ENCODE measurements around the gene AGL.
"Not testable (repeated sequence)": the region's sequence is repeated elsewhere in the genome, so short reads cannot be mapped to it uniquely, and the experiment has no call there.

AGL gene

GRCh38 chr1:99943223-99943794 is 93.1 kb downstream of the AGL start:
- DNase-seq (ENCODE audit: low spot score): no peak

- DNase-seq (ENCODE audit: low spot score): no peak
Observed at GRCh38 chr1:99944192-99944591, 94.0 kb downstream of the AGL start.

GRCh38 chr1:99945174-99945573 is 95.0 kb downstream of the AGL start:
- no peak for DNase-seq (ENCODE audit: low spot score)

- DNase-seq (ENCODE audit: low spot score): no peak
Observed at GRCh38 chr1:99950486-99950885, 100.3 kb downstream of the AGL start.

GRCh38 chr1:99952522-99952921 is 102.4 kb downstream of the AGL start:
- no peak for DNase-seq (ENCODE audit: low spot score)

- DNase-seq (ENCODE audit: low spot score): no peak
Observed at GRCh38 chr1:99955375-99955774, 105.2 kb downstream of the AGL start.

GRCh38 chr1:99956755-99957154 is 106.6 kb downstream of the AGL start:
- no peak for DNase-seq (ENCODE audit: low spot score)

- no peak for DNase-seq (ENCODE audit: low spot score)
Observed at GRCh38 chr1:99957818-99958217, 107.7 kb downstream of the AGL start.

- not testable (repeated sequence) for DNase-seq (ENCODE audit: low spot score)
Observed at GRCh38 chr1:99959189-99959705, 109.1 kb downstream of the AGL start.

- not testable (repeated sequence) for DNase-seq (ENCODE audit: low spot score)
Observed at GRCh38 chr1:99960260-99960659, 110.1 kb downstream of the AGL start.

GRCh38 chr1:99963041-99963795 is 113.1 kb downstream of the AGL start:
- no peak for DNase-seq (ENCODE audit: low spot score)

- DNase-seq (ENCODE audit: low spot score): no peak
Observed at GRCh38 chr1:99964806-99965205, 114.6 kb downstream of the AGL start.

- DNase-seq (ENCODE audit: low spot score): no peak
Observed at GRCh38 chr1:99965646-99966375, 115.7 kb downstream of the AGL start.

GRCh38 chr1:99968214-99968613 is 118.1 kb downstream of the AGL start:
- DNase-seq (ENCODE audit: low spot score): no peak

GRCh38 chr1:99969260-99969728 is 119.1 kb downstream of the AGL start:
- no peak for DNase-seq (ENCODE audit: low spot score)

- peak; percentile 61 for DNase-seq (ENCODE audit: low spot score)
Observed at GRCh38 chr1:99969729-99970621, 119.8 kb downstream of the AGL start, which contains the start of gene SLC35A3. SLC35A3 (plus strand) TSS chr1:99969996; CDS start chr1:99993555, 23,559 bp downstream.

- DNase-seq (ENCODE audit: low spot score): no peak
Observed at GRCh38 chr1:99970713-99971255, 120.6 kb downstream of the AGL start.

- DNase-seq (ENCODE audit: low spot score): not testable (repeated sequence)
Observed at GRCh38 chr1:99972066-99972465, 121.9 kb downstream of the AGL start.
